ENCODE data around the gene TMC2.

DNA sequence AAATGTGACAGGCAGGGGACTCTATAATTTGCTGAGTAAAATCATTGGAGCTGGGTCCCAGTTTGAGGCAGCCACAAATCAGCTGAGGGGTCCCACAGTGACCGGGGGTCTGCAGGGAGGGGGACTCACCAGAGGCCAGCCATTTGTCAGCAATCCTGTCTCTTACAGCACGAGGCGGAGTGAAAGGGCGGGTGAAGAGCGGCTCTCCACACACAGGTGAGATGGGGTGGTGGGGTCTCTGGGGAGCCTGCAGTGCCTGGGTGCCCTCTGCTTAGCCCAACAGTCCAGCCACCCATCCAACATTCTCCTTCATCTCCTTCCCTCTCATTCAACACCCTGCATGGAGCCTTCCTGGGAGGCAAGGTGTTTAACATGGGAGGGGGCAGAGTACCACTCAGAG is 728 bp downstream of the TMC2 start:
- TF ChIP-seq, protein P1, sequence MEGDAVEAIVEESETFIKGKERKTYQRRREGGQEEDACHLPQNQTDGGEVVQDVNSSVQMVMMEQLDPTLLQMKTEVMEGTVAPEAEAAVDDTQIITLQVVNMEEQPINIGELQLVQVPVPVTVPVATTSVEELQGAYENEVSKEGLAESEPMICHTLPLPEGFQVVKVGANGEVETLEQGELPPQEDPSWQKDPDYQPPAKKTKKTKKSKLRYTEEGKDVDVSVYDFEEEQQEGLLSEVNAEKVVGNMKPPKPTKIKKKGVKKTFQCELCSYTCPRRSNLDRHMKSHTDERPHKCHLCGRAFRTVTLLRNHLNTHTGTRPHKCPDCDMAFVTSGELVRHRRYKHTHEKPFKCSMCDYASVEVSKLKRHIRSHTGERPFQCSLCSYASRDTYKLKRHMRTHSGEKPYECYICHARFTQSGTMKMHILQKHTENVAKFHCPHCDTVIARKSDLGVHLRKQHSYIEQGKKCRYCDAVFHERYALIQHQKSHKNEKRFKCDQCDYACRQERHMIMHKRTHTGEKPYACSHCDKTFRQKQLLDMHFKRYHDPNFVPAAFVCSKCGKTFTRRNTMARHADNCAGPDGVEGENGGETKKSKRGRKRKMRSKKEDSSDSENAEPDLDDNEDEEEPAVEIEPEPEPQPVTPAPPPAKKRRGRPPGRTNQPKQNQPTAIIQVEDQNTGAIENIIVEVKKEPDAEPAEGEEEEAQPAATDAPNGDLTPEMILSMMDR (IDR thresholded peaks at IDR 0.05) = no peak
- TF ChIP-seq POLR2A (IDR thresholded peaks at IDR 0.05) = no peak
